GM12878 (cell line): ENCODE data around the gene KIFAP3. TPM values are rescaled to one million over a fixed set of nuclear protein-coding genes. Genes with fewer than 3 reads are reported as not detected.

Experiments used
- ATAC-seq: fragments of 200-7000 bp; cut with Tn5 transposase; 3 replicates; pipeline ENCODE4 v1.9.1; 2020; ENCODE audit warnings: mild to moderate bottlenecking, moderate library complexity
- BruUV-seq: library from RNA; stranded (reverse); fragments of 400-500 nt; replicated peaks from 2 replicates; lab custom pipeline; 2021; lab: Mats Ljungman, UMichigan
- CTCF ChIA-PET: fragments of 300-600 bp; sonication (Branson Sonifier 250); formaldehyde crosslinking; extraction: SDS; loops from one replicate; lab custom pipeline; 2021; ENCODE audit warnings: inconsistent platforms; lab: Yijun Ruan, JAX
- POLR2A ChIA-PET: fragments of 350-600 bp; formaldehyde crosslinking; extraction: SDS; loops from one replicate; lab custom pipeline; 2021; ENCODE audit warnings: inconsistent platforms; lab: Charles Lee
- RAD21 ChIA-PET: fragments of 300-600 bp; sonication (Branson Sonifier 250); formaldehyde crosslinking; loops from one replicate; lab custom pipeline; 2023; ENCODE audit warnings: antibody characterized with exemption; ENCODE audit not compliant: unreplicated experiment; lab: Charles Lee
- SMC1A ChIA-PET: fragments of 300-600 bp; sonication (Branson Sonifier 250); formaldehyde crosslinking; loops from one replicate; lab custom pipeline; 2023; ENCODE audit not compliant: unreplicated experiment, uncharacterized antibody; lab: Charles Lee
- DNase-seq: peaks from one replicate; pipeline ENCODE4 v3.0.0-alpha.2; 2011; ENCODE audit warnings: low read depth, low spot score
- FAIRE-seq: peaks from 3 replicates; lab custom pipeline; 2011; peaks lifted over from hg19 to GRCh38; lab: Jason Lieb, UNC
- H2AFZ ChIP-seq: 2 replicates; pipeline ENCODE4 v1.6.0; 2011; ENCODE audit warnings: low read depth, low read length, control low read depth; ENCODE audit not compliant: control insufficient read depth
- H3K27ac ChIP-seq: 2 replicates; pipeline ENCODE4 v1.5.1; 2011; ENCODE audit warnings: control low read depth; ENCODE audit not compliant: control insufficient read depth, insufficient read depth
- H3K27me3 ChIP-seq, 2 experiments: replicated peaks in 1 of 2; 2 replicates each; pipeline versions ENCODE4 v1.6.0 to v1.6.1; 2011; ENCODE audit warnings: low read length in 1 of 2; ENCODE audit not compliant: control insufficient read depth in 2 of 2, insufficient read depth in 2 of 2
- H3K36me3 ChIP-seq, 2 experiments: 2 replicates each; pipeline ENCODE4 v1.5.1; 2011; ENCODE audit warnings: low read length in 1 of 2; ENCODE audit not compliant: control insufficient read depth in 2 of 2, insufficient read depth in 2 of 2
- H3K4me1 ChIP-seq: 2 replicates; pipeline ENCODE4 v1.6.1; 2011; ENCODE audit warnings: mild to moderate bottlenecking, low read length, moderate library complexity, mixed read lengths; ENCODE audit not compliant: control insufficient read depth, insufficient read depth
- H3K4me2 ChIP-seq: 2 replicates; pipeline ENCODE4 v1.6.0; 2011; ENCODE audit warnings: control low read depth; ENCODE audit not compliant: control insufficient read depth, insufficient read depth
- H3K4me3 ChIP-seq: fragments of 200-600 bp; sonication (generic); 2 replicates; pipeline ENCODE4 v1.5.1; 2016
- H3K79me2 ChIP-seq: 2 replicates; pipeline ENCODE4 v1.6.0; 2011; ENCODE audit warnings: low read length; ENCODE audit not compliant: control insufficient read depth, insufficient read depth
- H3K9ac ChIP-seq: 2 replicates; pipeline ENCODE4 v1.8.0; 2011; ENCODE audit warnings: low read length, control low read depth, mixed read lengths; ENCODE audit not compliant: control insufficient read depth, insufficient read depth
- H3K9me3 ChIP-seq: replicated peaks from 3 replicates; pipeline ENCODE4 v1.5.1; 2011; ENCODE audit warnings: mild to moderate bottlenecking, low read length; ENCODE audit not compliant: control insufficient read depth, insufficient read depth
- H4K20me1 ChIP-seq: 2 replicates; pipeline ENCODE4 v1.6.0; 2011; ENCODE audit not compliant: control insufficient read depth, insufficient read depth
- BCL11A ChIP-seq: IDR thresholded peaks from 2 replicates; pipeline ENCODE4 v1.6.1; 2011; ENCODE audit warnings: low read depth, low read length
- BMI1 ChIP-seq: fragments of 450-650 bp; IDR thresholded peaks from 2 replicates; pipeline ENCODE4 v1.6.1; 2016; ENCODE audit warnings: mild to moderate bottlenecking, moderate library complexity, borderline replicate concordance
- CBFB ChIP-seq: IDR thresholded peaks from 2 replicates; pipeline ENCODE4 v1.6.1; 2016; ENCODE audit warnings: antibody characterized with exemption, low read depth
- MTA2 ChIP-seq: fragments of 450-650 bp; IDR thresholded peaks from 2 replicates; pipeline ENCODE4 v1.6.1; 2016; ENCODE audit warnings: low read depth, mild to moderate bottlenecking, moderate library complexity
- POLR2A ChIP-seq: IDR thresholded peaks from 2 replicates; pipeline ENCODE4 v1.6.1; 2011; ENCODE audit warnings: low read depth, mild to moderate bottlenecking, low read length
- POU2F2 ChIP-seq: IDR thresholded peaks from 3 replicates; pipeline ENCODE4 v1.6.1; 2011; ENCODE audit warnings: low read depth, mild to moderate bottlenecking, low read length, borderline replicate concordance
- SPI1 ChIP-seq: IDR thresholded peaks from 2 replicates; pipeline ENCODE4 v1.6.1; 2011; ENCODE audit warnings: low read depth, mild to moderate bottlenecking, low read length, moderate library complexity, borderline replicate concordance; ENCODE audit not compliant: insufficient read depth
- SREBF1 ChIP-seq: IDR thresholded peaks from 2 replicates; pipeline ENCODE4 v1.6.1; 2012; ENCODE audit warnings: mild to moderate bottlenecking, low read length
- ZZZ3 ChIP-seq: IDR thresholded peaks from 2 replicates; pipeline ENCODE4 v1.6.1; 2011; ENCODE audit warnings: low read depth; ENCODE audit not compliant: control insufficient read depth, insufficient read length
- WGBS: methylation state at CpG from one replicate; pipeline ENCODE4 v1.1.6; 2016; ENCODE audit warnings: low lambda C conversion rate; ENCODE audit not compliant: insufficient replicate concordance, insufficient coverage; ENCODE audit errors: missing lambda C conversion rate; 5-methylcytosine and 5-hydroxymethylcytosine counted together
- in situ Hi-C: fragments of 300-500 bp; cut with MboI; formaldehyde crosslinking; loops from 9 replicates; pipeline ENCODE4 v1.14.3; 2018; ENCODE audit warnings: mixed read lengths
- intact Hi-C: fragments of 100-400 bp; cut with micrococcal nuclease; formaldehyde crosslinking; loops from one replicate; pipeline ENCODE4 v1.14.2; 2022; ENCODE audit not compliant: unreplicated experiment
- polyA plus RNA-seq, 11 experiments: library from polyadenylated mRNA; depleted of rRNA in 4 of 11; unstranded in 6 of 11; stranded (reverse) in 5 of 11; fragments of >200 nt; fragmentation: Nextera tagmentation in 4 of 11; fragmentation: Illumina TruSeq in 1 of 11; extraction: Ambion mirVana in 4 of 11; extraction: Trizol in 1 of 11; gene quantifications; 1 replicate in 1 of 11; 2 replicates in 10 of 11; pipeline versions ENCODE4 v1.2.1 to v1.2.3, GENCODE V29; 2011 to 2016; ENCODE audit warnings: inconsistent platforms in 2 of 11, missing spikeins in 2 of 11, low read depth in 1 of 11
- total RNA-seq, 4 experiments: library from RNA; depleted of rRNA in 3 of 4; stranded (reverse); fragments of >200 nt in 3 of 4; fragmentation: Illumina TruSeq in 1 of 4; extraction: Trizol in 1 of 4; gene quantifications; 2 replicates each; pipeline versions ENCODE4 v1.2.1 to v1.2.3, GENCODE V29; 2013 to 2021
- TF ChIP-seq, protein P1 (sequence below): fragments of 450-650 bp; IDR thresholded peaks from 2 replicates; pipeline ENCODE4 v1.6.1; 2018; ENCODE audit warnings: mild to moderate bottlenecking, low read depth, moderate library complexity; ENCODE audit not compliant: partially characterized antibody
- TF ChIP-seq, protein P2 (sequence below): fragments of 450-650 bp; IDR thresholded peaks from 2 replicates; pipeline ENCODE4 v1.6.1; 2016; ENCODE audit warnings: mild to moderate bottlenecking
- TF ChIP-seq, protein P3 (sequence below): fragments of 450-650 bp; formaldehyde crosslinking; IDR thresholded peaks from 2 replicates; pipeline ENCODE4 v1.4.0; 2020; ENCODE audit warnings: mild to moderate bottlenecking, moderate library complexity

Gene KIFAP3
- total and polyA plus RNA-seq, 10 of the 15 experiments (the other 5 are each of a cell fraction or from before 2014, with no cell fraction given): 13.7 to 100 (median 18.9) TPM

DNA sequence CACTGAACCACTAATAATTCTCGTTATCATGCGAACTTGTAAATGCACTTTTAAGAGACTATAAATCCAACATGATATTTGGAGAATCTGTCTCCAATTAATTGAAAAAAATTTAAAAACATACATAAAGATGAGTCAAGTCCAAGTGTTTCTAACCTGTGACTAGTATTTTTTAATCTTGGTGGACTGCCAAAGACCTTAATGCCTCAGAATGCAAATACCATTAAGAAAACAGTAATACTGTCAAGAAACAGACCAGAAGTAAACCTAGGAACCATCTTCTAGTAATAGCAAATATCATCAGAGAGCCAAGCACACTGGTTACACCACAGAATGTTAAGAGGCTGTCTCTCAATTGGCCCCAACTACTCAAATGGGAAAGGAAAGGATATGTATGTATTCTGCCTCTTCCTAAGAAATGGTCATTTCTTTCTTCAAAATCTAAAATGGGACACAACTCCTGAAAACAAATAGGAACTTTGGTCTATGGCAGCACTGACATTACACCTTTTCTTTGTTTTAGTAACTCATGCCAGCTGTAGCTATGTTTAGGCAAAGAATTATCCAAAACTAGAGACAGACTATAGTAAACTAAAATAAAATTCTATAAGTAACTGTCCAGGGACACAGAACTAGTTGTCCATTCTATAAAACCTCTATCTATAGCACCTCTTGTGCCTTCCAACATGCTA, 196.5 kb downstream of the KIFAP3 start:
- no peaks in the 10 kb centered on the region; the same call in 1 of the 2 replicates for H3K79me2 ChIP-seq
- FAIRE-seq (no peak), DNase-seq (no peak), ATAC-seq (no peak)
- no peak overlapping the region for H3K27ac ChIP-seq
- no peaks in the 10 kb centered on the region; the same call in 2 of the 3 replicates for H3K9me3 ChIP-seq
- ChIA-PET RAD21 (interaction anchor here (1.3 to 1.5 kb wide), 2 partner anchors 15 to 31 kb away, joined by 4 to 5 read pairs; no protein-coding TSS in a partner anchor), POLR2A (interaction anchor here (0.5 to 2.6 kb wide), 3 partner anchors 11 to 862 kb away, joined by 3 to 9 read pairs (median 7); no protein-coding TSS in a partner anchor), SMC1A (interaction anchor here (0.9 to 2.4 kb wide), 4 partner anchors 13 to 78 kb away, joined by 3 to 9 read pairs (median 4); partner anchors contain the start of gene SCYL3), CTCF (interaction anchor here (1.1 kb wide), 1 partner anchor 81 kb away, joined by 3 read pairs; no protein-coding TSS in a partner anchor)
- intact Hi-C loops (no loop called here), in situ Hi-C loops (no loop called here)
- peaks cover 5% of the 10 kb centered on the region for H3K4me1 ChIP-seq
- H3K27me3 ChIP-seq: no peaks in the 10 kb centered on the region
- H3K4me3 ChIP-seq: no peak overlapping the region
- peaks cover 6 to 37% of the 10 kb centered on the region in 2 experiments for H3K36me3 ChIP-seq
- WGBS: 96% methylated on average over 2 of the region's 2 CpGs
- no peak overlapping the region for H3K9ac ChIP-seq
- no peak overlapping the region for H3K4me2 ChIP-seq
- no peak overlapping the region for H2AFZ ChIP-seq
- BruUV-seq: no TSS peak
- H4K20me1 ChIP-seq: no peaks in the 10 kb centered on the region
- TF ChIP-seq SPI1 (no peak), BMI1 (no peak), ZZZ3 (no peak), BCL11A (no peak), POU2F2 (no peak), MTA2 (no peak), CBFB (no peak), SREBF1 (no peak), POLR2A (no peak)
- TF ChIP-seq, protein P1, sequence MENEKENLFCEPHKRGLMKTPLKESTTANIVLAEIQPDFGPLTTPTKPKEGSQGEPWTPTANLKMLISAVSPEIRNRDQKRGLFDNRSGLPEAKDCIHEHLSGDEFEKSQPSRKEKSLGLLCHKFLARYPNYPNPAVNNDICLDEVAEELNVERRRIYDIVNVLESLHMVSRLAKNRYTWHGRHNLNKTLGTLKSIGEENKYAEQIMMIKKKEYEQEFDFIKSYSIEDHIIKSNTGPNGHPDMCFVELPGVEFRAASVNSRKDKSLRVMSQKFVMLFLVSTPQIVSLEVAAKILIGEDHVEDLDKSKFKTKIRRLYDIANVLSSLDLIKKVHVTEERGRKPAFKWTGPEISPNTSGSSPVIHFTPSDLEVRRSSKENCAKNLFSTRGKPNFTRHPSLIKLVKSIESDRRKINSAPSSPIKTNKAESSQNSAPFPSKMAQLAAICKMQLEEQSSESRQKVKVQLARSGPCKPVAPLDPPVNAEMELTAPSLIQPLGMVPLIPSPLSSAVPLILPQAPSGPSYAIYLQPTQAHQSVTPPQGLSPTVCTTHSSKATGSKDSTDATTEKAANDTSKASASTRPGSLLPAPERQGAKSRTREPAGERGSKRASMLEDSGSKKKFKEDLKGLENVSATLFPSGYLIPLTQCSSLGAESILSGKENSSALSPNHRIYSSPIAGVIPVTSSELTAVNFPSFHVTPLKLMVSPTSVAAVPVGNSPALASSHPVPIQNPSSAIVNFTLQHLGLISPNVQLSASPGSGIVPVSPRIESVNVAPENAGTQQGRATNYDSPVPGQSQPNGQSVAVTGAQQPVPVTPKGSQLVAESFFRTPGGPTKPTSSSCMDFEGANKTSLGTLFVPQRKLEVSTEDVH: no peak
- TF ChIP-seq, protein P2, sequence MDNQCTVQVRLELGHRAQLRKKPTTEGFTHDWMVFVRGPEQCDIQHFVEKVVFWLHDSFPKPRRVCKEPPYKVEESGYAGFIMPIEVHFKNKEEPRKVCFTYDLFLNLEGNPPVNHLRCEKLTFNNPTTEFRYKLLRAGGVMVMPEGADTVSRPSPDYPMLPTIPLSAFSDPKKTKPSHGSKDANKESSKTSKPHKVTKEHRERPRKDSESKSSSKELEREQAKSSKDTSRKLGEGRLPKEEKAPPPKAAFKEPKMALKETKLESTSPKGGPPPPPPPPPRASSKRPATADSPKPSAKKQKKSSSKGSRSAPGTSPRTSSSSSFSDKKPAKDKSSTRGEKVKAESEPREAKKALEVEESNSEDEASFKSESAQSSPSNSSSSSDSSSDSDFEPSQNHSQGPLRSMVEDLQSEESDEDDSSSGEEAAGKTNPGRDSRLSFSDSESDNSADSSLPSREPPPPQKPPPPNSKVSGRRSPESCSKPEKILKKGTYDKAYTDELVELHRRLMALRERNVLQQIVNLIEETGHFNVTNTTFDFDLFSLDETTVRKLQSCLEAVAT: no peak
- TF ChIP-seq, protein P3, sequence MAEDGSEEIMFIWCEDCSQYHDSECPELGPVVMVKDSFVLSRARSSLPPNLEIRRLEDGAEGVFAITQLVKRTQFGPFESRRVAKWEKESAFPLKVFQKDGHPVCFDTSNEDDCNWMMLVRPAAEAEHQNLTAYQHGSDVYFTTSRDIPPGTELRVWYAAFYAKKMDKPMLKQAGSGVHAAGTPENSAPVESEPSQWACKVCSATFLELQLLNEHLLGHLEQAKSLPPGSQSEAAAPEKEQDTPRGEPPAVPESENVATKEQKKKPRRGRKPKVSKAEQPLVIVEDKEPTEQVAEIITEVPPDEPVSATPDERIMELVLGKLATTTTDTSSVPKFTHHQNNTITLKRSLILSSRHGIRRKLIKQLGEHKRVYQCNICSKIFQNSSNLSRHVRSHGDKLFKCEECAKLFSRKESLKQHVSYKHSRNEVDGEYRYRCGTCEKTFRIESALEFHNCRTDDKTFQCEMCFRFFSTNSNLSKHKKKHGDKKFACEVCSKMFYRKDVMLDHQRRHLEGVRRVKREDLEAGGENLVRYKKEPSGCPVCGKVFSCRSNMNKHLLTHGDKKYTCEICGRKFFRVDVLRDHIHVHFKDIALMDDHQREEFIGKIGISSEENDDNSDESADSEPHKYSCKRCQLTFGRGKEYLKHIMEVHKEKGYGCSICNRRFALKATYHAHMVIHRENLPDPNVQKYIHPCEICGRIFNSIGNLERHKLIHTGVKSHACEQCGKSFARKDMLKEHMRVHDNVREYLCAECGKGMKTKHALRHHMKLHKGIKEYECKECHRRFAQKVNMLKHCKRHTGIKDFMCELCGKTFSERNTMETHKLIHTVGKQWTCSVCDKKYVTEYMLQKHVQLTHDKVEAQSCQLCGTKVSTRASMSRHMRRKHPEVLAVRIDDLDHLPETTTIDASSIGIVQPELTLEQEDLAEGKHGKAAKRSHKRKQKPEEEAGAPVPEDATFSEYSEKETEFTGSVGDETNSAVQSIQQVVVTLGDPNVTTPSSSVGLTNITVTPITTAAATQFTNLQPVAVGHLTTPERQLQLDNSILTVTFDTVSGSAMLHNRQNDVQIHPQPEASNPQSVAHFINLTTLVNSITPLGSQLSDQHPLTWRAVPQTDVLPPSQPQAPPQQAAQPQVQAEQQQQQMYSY (CRISPR knock-in tag): no peak
